GM21447 (cell line): ENCODE data around the gene RAMP2.
"Not testable (repeated sequence)": the region's sequence is repeated elsewhere in the genome, so short reads cannot be mapped to it uniquely, and the experiment has no call there.

Experiments used
- ATAC-seq: cut with Tn5 transposase; IDR thresholded peaks from one replicate; pipeline ENCODE4 v1.9.1; 2021; ENCODE audit not compliant: unreplicated experiment

Gene RAMP2

DNA sequence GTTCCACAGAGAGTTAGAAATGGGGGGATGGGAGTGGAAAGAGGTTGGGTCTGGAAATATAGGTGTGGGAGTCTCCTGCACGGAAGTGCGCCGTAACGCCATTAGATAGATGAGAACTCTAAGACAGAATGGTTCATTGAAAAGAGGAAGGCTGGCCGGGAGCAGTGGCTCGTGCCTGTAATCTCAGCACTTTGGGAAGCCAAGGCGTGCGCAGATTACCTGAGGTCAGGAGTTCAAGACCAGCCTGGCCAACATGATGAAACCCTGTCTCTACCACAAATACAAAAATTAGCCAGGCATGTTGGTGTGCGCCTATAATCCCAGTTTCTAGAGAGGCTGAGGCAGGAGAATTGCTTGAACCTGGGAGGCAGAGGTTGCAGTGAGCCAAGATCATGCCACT lies 7.0 kb downstream of the RAMP2 start:
- not testable (repeated sequence) for ATAC-seq

DNA sequence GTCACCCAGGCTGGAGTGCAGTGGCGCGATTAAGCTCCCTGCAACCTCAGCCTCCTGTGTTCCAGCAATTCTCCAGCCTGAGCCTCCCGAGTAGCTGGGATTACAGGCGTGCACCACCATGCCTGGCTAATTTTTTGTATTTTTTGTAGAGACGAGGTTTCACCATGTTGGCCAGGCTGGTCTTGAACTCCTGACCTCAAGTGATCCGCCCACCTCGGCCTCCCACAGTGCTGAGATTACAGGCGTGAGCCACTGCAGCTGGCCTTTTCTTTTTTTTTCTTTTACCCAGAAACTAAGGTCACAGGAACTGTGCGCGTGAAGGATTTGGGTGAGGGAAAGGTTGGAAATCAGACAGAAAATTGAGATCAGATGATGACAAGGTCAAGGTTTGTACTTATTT lies 8.9 kb downstream of the RAMP2 start:
- not testable (repeated sequence) for ATAC-seq

DNA sequence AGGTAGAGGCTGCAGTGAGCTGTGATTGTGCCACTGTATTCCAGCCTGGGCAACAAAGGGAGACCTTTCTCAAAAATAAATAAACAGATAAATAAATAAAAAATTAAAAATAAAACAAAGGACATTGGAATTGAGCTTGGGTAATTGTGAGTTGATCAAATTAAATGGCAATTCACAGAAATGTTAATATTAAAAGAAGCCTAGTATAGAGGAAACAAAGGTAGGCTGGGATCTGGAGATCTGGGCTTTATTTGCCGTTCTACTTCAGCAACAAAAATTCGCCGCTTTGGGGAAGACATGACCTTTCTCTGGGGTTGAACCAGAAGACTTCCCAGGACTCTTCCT lies 11.9 kb downstream of the RAMP2 start:
- ATAC-seq = no peak

DNA sequence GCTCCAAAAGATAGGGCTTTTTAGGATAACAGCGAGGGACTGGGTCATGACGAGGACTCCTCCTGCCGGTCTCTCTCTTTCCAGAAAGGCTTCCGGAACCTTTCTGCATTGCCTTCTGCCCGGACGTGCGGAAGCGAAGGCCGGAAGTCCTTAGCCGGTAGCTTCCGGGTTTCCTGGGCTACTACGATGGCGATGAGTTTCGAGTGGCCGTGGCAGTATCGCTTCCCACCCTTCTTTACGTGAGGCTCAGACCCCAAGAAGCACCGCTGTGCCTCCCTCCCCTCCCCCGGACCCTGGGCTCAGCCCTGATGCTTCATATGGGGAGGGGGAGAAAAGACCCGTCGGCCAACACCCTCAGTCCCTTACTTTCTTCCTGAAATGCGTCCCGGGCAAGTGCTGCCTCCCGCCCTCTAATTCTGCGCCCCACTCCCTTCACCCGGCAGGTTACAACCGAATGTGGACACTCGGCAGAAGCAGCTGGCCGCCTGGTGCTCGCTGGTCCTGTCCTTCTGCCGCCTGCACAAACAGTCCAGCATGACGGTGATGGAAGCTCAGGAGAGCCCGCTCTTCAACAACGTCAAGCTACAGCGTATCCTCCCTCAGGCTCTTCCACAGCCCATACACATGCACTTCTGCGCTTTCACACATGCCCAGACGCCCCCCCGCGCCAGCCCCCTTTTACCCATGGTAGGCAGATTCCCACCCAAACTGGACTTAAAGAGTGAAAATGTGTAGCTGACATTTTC lies 12.4 kb downstream of the RAMP2 start, which contains the start of gene VPS25:
TSS of gene VPS25 (plus strand) at position 160 of the 746 bp plus-strand sequence. CDS start at position 187, 27 bp downstream.
- ATAC-seq = peak; percentile 70

DNA sequence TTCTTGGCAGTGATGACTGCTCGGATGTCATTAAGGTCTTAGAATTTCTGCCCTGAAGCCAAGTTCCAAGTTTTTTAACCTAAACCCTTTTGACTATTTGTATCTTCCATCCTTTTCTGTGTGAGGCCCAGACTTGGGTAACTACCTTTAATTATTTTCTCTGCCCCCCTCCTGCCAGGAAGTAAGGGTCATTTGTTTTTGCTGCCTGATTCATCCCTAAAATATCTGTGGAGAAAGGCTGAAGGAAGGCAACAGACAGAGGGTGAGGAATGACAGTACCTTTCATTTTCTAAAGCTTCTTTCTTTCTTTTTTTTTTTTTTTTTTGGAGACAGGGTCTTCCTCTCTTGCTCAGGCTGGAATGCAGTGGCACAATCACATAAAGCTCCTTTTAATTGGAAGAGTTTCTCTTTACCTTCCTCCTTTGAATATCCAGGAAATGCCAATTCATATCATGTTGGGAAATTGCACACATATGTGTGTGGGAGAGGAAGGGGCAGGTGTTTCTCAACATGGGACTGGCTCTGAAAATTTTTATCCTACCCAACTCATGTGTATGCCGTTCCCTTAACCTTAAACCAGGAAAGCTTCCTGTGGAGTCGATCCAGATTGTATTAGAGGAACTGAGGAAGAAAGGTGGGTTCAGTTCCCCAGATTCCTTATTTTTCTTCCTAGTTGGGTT lies 13.2 kb downstream of the RAMP2 start:
- ATAC-seq = no peak

DNA sequence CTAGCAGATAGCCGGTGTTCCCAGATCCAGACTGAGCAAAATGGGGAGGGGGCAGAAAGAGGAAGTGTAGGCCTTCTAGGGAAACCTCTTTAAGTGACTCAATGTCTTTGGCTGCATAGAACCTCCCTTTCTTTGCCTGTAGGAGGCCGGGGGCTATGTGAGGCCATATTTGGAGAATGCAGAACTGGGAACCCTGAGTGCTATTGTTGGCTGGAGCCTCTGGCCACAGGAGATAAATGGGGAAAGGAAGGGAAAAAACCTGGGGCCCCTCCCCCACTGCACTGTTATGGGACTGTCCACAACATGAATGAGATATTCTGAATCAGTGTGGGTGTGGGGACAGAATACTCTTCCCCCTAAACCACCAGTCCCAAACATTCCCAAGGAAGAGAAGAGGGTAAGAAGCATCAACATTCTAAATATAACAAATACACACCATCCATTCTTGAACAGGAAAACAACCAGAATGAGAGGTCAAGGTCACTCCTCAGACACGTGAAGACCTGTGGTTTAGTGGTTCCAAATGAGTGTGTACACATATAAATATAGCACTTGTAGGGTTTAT lies 14.6 kb downstream of the RAMP2 start:
- no peak for ATAC-seq

DNA sequence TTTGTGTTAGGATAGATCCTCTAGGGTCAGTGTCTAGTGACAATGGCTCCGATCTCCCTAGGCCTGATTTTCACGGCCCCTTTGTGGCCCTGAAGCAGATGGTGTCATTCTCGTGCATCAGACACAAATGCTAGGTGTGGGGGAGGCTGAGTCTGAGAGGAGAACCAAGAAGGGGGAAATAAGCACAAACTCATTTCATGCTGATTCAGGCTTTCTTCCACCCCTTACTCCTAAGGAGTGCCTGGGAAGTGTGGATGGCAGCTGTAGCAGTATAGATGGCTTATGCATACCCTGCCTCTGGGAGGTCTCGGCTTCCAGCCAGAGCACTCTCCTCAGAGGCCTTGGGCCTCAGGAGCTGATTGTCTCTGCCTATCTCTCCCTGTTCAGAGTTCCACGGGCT lies 17.5 kb downstream of the RAMP2 start:
- no peak for ATAC-seq

DNA sequence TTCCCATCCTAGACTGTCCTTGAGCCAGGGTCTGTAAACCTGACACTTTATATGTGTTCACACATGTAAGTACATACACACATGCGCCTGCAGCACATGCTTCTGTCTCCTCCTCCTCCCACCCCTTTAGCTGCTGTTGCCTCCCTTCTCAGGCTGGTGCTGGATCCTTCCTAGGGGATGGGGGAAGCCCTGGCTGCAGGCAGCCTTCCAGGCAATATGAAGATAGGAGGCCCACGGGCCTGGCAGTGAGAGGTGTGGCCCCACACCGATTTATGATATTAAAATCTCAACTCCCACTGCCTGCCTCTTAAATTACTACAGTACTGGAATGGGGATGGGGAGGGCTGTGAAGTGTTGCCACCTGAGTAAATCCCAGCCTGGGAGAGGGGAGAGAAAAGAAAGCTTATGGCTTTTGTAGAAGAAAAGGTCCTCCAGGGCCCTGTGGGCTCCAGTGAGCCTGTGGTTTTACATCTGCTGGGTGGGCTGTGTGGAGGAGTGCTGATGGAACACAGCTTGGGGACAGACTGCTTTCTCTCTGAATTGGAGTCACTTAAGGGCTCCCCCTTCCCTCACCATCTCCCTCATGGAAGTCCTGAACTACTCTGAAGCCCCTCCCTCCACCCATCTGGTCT lies 18.4 kb downstream of the RAMP2 start:
- no peak for ATAC-seq

DNA sequence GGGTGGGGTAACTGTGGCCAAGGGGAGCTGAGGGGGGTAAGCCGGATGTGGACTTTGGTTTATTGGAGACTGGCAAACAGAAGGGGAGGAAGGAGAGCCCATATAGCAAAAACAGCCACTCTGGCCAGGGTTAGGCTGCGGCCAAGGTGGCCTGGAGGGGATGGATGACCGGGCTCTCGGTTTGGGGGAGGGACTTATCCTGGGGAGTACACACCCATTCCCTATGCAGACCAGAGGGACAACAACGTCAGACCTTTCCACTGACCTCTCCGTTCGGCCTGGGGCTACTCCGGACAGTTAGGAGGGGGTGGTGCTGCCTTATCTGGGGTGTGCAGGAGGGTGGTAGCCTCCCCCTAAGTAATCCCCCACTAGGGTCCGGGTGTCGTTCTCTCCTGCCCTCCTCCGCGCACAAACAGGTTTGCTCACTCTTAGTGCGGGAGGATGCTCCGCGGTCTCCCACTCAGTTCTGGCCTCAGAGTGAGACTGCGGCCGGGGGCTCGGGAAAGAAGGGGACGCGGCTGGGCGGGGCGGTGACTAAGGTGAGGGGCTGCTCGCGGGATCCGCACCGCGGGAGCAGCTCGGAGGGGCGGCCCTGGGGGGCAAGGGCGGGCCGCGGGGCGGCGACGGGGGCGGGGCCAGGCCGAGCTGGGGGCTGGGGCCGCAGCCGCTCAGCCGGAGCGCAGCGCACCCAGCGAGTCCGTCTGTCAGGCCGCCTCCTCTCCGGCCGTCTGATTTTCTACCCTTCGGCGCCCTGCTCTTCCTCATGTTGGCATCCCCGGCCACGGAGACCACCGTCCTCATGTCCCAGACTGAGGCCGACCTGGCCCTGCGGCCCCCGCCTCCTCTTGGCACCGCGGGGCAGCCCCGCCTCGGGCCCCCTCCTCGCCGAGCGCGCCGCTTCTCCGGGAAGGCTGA lies 19.2 kb downstream of the RAMP2 start, which contains the start of gene WNK4:
TSS of gene WNK4 (plus strand) at position 675 of the 915 bp plus-strand sequence. CDS start at position 764, 89 bp downstream.
- ATAC-seq = no peak

DNA sequence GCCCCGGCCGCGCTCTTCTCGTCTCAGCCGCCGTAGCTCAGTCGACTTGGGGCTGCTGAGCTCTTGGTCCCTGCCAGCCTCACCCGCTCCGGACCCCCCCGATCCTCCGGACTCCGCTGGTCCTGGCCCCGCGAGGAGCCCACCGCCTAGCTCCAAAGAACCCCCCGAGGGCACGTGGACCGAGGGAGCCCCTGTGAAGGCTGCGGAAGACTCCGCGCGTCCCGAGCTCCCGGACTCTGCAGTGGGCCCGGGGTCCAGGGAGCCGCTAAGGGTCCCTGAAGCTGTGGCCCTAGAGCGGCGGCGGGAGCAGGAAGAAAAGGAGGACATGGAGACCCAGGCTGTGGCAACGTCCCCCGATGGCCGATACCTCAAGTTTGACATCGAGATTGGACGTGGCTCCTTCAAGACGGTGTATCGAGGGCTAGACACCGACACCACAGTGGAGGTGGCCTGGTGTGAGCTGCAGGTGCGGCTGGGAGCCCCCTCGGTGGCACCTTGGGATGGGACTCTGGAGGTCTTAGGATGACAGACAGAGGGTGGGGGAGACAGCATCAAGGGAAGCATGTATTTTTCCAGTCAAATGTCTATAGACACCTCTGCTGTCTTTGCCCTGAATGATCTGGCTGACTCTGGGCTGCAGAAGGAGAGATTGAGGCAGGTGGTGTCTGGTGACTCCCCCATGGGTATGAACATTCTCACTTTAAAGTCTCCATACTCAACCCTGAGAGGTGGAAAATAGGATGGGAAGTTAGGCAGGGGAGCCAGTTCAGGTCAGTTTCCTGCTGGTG lies 20.0 kb downstream of the RAMP2 start:
- ATAC-seq = no peak

DNA sequence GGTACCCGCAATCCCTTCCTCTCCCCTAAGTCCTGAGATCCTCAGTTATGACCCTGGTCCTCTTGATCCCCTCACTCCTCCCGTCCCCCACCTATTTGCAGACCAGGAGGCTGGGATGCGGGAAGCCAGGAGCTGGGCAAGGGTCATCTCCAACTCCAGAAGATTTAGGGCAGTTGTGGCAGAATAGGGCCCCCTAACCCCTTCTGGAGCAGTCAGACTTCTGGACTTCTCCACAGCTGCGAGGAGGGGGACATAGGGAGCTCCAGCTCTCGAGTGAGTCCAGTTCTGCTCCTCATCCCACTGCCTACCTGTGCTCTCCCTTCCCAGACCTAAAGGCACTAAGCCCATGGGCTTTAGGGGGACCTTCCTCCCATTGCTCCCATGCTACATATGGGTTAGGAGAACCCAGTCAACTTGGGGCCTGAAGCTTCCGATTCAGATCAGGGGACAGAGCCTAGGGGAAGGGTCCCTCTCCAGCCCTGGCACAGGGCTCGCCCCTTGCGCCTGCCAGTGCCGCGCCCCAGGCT lies 20.7 kb downstream of the RAMP2 start:
- ATAC-seq = no peak

DNA sequence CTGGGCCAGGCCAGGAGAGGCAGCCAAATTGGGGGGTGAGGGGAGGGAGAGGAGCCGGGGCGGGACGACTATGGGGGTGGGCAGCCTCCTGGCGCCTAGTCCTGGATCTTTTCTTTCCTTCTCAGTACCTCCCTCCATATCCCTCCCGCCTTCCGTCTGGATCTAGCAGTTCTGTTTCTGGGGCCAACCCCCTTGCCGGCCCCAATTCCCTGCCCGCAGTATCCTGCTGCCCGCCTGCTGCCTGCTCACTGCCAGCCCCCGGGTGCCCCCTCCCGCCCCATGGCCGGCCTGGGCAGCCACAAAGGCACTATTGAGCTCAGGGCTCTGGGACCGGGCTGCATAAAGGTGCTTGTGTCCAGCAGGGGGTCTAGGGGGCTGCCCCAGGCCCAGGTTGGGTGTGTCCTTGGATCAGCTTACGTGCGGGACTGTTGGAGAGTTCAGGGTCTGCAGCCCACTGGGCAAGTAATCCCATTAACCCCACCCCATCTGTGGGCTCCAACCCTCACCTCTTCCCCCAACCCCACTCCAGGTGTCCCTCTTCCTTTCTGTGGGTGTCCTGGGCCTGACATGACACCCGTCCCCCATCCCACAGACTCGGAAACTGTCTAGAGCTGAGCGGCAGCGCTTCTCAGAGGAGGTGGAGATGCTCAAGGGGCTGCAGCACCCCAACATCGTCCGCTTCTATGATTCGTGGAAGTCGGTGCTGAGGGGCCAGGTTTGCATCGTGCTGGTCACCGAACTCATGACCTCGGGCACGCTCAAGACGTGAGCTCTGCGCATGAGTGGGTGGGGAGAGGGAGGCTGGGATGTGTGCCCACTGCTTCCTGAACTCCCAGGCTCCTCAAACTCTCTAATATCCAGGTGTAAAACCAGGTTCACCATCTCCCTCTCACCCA lies 21.4 kb downstream of the RAMP2 start:
- no peak for ATAC-seq

DNA sequence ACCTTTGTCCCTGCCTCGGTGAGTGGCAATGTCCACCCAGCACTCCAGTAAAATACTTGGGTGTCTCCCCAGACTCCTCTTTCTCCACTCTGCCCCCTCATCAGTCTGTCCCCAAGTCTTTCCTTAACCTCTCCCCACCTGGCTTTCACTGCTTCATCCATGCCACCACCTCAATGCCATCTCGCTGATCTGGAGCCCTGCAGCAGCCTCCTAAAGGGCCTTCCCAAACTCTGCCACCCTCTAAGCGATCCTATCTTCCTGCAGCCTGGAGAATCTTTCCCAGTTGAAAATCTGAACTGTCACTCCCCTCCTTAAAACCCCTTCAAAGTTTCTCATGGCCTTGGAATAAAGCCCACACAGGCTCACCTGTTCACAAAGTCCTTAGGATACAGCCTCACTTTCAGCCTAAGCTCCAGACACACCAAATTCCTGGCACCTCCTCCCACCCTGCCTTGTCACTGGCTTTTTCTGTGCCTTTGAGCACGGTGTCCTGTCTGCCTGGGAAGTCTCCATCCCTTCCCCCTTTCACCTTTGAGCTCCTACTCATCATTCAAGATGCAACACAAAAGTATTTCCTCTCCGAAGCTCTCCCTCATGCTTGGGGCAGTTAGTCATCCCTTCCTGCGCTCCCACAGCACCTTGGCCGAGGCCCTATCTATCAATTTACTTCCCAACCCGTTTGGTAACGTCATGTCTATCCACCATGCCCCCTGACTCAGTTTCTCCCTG lies 22.2 kb downstream of the RAMP2 start:
- no peak for ATAC-seq

DNA sequence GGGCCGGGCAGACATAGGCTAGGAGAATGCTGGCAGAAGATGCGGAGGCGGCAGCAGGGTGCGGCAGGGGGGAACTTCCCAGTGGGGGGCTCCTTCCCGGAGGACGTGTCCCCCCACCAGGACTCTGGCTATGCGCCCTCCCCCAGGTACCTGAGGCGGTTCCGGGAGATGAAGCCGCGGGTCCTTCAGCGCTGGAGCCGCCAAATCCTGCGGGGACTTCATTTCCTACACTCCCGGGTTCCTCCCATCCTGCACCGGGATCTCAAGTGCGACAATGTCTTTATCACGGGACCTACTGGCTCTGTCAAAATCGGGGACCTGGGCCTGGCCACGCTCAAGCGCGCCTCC lies 22.7 kb downstream of the RAMP2 start:
- no peak for ATAC-seq

DNA sequence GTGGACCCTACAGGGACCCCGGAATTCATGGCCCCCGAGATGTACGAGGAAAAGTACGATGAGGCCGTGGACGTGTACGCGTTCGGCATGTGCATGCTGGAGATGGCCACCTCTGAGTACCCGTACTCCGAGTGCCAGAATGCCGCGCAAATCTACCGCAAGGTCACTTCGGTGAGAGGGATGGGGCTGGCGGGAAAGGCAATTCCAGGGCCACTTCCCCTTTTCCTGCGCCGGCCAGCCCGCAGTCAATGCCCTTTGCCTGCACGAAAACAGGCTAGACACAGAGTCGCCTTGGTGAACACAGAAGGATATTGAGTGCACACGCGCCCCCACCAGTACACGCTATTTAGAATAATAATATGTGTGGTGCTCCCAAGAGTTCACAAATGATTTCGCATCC lies 23.4 kb downstream of the RAMP2 start:
- ATAC-seq = no peak

DNA sequence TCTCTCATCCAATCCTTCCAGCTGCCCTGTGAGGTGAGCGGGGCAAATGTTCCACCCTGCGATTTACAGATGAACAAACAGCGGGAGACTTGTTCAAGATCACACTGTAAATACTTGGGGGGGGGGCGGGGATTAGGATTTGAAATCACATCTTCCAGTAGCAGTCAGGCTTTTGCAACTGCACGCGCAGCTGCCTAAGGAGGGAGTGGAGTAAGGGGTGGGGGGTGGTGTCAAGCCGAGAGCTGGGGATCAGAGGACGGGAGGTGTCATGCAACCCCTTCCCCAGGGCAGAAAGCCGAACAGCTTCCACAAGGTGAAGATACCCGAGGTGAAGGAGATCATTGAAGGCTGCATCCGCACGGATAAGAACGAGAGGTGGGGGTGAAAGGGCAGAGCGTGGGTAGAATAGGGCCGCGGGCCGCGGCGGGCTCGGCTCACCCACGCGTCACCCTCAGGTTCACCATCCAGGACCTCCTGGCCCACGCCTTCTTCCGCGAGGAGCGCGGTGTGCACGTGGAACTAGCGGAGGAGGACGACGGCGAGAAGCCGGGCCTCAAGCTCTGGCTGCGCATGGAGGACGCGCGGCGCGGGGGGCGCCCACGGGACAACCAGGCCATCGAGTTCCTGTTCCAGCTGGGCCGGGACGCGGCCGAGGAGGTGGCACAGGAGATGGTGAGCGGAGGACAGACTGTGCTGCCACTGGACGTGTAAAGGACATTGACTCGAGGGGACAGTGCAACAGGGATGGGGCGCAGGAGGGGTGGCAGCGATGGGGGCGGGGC lies 24.0 kb downstream of the RAMP2 start:
- ATAC-seq = no peak

DNA sequence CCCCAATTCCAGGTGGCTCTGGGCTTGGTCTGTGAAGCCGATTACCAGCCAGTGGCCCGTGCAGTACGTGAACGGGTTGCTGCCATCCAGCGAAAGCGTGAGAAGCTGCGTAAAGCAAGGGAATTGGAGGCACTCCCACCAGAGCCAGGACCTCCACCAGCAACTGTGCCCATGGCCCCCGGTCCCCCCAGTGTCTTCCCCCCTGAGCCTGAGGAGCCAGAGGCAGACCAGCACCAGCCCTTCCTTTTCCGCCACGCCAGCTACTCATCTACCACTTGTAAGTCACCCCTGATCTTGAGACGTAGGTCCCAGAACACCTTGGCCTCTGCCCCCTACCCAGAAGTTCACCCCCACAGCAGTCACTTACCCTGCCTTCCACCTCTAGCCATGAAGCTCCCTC lies 26.2 kb downstream of the RAMP2 start:
- no peak for ATAC-seq
